ENCODE data around the gene LRRN3. TPM values are rescaled to one million over a fixed set of nuclear protein-coding genes. Genes with fewer than 3 reads are reported as not detected.

The LRRN3 gene
- total RNA-seq, 1 donor from 2014 or later, result 0.98 TPM

DNA sequence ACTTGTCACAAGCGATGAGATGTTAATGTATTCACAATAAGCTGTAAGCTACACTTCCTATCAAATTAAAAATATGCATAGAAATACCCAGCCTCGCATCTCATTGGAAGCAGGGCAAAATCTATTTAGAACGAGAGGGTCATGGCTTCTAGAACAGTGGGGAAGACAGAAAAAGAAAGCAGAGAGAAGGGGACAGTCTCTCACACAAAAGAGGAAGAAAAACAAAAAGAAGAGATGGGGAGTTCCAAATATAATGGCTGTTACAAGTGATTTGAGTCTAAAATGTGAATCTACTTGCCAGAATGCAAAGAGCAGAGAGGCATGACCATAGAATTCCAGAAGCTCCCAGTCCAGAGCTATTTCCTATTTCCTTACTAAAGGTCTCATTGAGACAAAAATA is 13.8 kb downstream of the LRRN3 start:
- DNase-seq (ENCODE audit: extremely low spot score in 2 of 2), result no peak

DNA sequence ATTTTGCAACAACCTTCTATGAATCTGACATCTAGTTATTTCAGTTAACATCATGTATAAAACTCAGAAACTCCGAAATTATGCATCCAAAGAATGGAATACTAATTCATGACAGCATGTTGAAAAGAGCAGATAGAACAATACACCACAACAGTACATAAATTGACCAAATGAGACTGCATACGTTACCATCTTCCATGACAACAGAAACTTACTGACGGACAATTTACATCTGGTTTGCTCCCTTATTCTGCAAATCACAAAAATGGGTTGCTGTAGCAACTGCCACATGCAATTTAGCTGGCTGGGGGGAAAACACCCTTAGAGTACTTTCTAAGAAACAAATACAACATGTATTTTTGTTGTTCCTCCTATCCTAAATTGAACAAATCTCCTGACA is 14.3 kb downstream of the LRRN3 start:
- intact Hi-C loops (cut with DNase I), result no loop called here
- Histone ChIP-seq H3K9me3 (no peaks in the 10 kb centered on the region), H3K36me3 (no peaks in the 10 kb centered on the region), H3K27ac (no peak overlapping the region), H3K27me3 (no peaks in the 10 kb centered on the region), H3K4me1 (peaks cover 12% of the 10 kb centered on the region), H3K4me3 (no peak overlapping the region)
- DNase-seq (ENCODE audit: extremely low spot score in 2 of 2), result no peak
- TF ChIP-seq POLR2AphosphoS5 (IDR thresholded peaks at IDR 0.05; ENCODE audit: insufficient read depth in 1 of 2, low read depth in 1 of 2) (no peak), POLR2A (IDR thresholded peaks at IDR 0.05) (no peak)
- TF ChIP-seq, protein P1, sequence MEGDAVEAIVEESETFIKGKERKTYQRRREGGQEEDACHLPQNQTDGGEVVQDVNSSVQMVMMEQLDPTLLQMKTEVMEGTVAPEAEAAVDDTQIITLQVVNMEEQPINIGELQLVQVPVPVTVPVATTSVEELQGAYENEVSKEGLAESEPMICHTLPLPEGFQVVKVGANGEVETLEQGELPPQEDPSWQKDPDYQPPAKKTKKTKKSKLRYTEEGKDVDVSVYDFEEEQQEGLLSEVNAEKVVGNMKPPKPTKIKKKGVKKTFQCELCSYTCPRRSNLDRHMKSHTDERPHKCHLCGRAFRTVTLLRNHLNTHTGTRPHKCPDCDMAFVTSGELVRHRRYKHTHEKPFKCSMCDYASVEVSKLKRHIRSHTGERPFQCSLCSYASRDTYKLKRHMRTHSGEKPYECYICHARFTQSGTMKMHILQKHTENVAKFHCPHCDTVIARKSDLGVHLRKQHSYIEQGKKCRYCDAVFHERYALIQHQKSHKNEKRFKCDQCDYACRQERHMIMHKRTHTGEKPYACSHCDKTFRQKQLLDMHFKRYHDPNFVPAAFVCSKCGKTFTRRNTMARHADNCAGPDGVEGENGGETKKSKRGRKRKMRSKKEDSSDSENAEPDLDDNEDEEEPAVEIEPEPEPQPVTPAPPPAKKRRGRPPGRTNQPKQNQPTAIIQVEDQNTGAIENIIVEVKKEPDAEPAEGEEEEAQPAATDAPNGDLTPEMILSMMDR (IDR thresholded peaks at IDR 0.05), result no peak

More for the DNA sequence above, 13.8 kb downstream of the LRRN3 start:
- Histone ChIP-seq H3K27ac (no peak overlapping the region), H3K9me3 (no peaks in the 10 kb centered on the region), H3K4me3 (no peak overlapping the region), H3K4me1 (peaks cover 12% of the 10 kb centered on the region), H3K36me3 (no peaks in the 10 kb centered on the region), H3K27me3 (no peaks in the 10 kb centered on the region)
- intact Hi-C loops (cut with DNase I), result no loop called here
- TF ChIP-seq POLR2A (IDR thresholded peaks at IDR 0.05) (no peak), POLR2AphosphoS5 (IDR thresholded peaks at IDR 0.05; ENCODE audit: insufficient read depth in 1 of 2, low read depth in 1 of 2) (no peak)
- TF ChIP-seq, protein P1 (IDR thresholded peaks at IDR 0.05), result no peak

DNA sequence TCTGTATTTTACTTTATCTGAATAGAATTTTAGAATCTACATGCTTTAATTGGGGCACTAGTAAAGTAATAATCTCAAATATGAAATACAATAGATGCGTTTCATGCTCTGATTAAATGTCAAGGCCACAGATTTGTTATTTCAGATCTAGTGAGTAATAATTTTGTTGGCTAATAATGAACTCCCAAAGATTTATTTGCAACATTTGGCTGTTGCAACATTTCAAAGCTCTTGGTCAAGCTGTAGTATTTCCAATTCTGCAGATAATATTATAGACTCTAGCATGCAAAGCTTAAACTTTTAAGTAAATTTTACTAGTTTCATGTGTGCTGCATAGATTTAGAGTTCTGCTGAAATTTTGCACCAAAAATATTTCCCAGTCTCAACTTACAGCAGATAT is 16.7 kb downstream of the LRRN3 start:
- intact Hi-C loops (cut with DNase I), result no loop called here
- no peak overlapping the region for H3K27ac ChIP-seq
- DNase-seq (ENCODE audit: extremely low spot score in 2 of 2), result no peak
- H3K9me3 ChIP-seq, result no peaks in the 10 kb centered on the region
- no peak overlapping the region for H3K4me3 ChIP-seq
- no peaks in the 10 kb centered on the region for H3K27me3 ChIP-seq
- H3K4me1 ChIP-seq, result peaks cover 12% of the 10 kb centered on the region
- H3K36me3 ChIP-seq, result no peaks in the 10 kb centered on the region
- TF ChIP-seq, protein P1 (IDR thresholded peaks at IDR 0.05), result no peak

DNA sequence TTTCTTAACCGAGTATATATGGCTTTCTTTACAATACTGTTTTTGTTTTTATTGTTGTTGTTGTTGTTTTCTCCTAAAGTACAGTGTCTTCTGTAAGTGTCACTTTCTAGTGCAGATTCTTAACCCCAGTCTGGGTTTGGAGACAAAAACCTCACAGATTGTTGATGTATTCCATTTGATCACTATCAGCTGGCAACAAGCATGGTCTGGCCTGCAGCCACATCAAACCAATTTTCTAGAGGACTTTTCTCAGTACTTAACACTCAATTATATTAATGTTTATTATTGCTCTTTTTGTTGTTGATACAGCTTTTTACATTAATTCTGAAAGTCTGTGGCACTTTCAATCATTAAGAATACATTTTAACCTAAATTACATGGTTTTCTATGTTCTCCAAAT is 17.1 kb downstream of the LRRN3 start:
- intact Hi-C loops (cut with DNase I), result no loop called here
- no peaks in the 10 kb centered on the region for H3K9me3 ChIP-seq
- no peaks in the 10 kb centered on the region for H3K27me3 ChIP-seq
- H3K27ac ChIP-seq, result no peak overlapping the region
- no peak for DNase-seq (ENCODE audit: extremely low spot score in 2 of 2)
- H3K36me3 ChIP-seq, result no peaks in the 10 kb centered on the region
- peaks cover 12% of the 10 kb centered on the region for H3K4me1 ChIP-seq
- H3K4me3 ChIP-seq, result no peak overlapping the region
- TF ChIP-seq, protein P1 (IDR thresholded peaks at IDR 0.05), result no peak
- TF ChIP-seq POLR2A (IDR thresholded peaks at IDR 0.05) (no peak), POLR2AphosphoS5 (IDR thresholded peaks at IDR 0.05; ENCODE audit: insufficient read depth in 1 of 2, low read depth in 1 of 2) (no peak)

DNA sequence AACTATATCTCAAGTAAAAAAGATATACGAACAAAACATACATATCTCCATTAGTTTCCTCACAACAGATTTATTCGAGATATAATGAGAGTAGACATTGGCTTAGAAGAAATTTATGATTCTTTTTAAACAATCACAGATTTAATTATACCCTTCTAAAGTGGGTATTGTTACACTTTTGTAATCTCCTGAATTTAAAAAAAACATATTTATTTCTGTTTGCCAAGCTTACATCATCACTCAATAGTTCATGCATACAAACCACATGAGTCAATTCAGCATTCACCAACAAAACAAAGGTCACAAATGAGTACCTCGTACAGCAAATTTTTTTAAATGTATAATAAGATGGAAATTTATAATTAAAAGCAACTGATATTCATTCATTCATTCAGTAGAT is 17.6 kb downstream of the LRRN3 start:
- Histone ChIP-seq H3K27me3 (no peaks in the 10 kb centered on the region), H3K4me3 (no peak overlapping the region), H3K36me3 (no peaks in the 10 kb centered on the region), H3K9me3 (no peaks in the 10 kb centered on the region), H3K4me1 (peaks cover 12% of the 10 kb centered on the region), H3K27ac (no peak overlapping the region)
- intact Hi-C loops (cut with DNase I), result no loop called here
- TF ChIP-seq, protein P1 (IDR thresholded peaks at IDR 0.05), result no peak
- no peak for TF ChIP-seq POLR2AphosphoS5 (IDR thresholded peaks at IDR 0.05; ENCODE audit: insufficient read depth in 1 of 2, low read depth in 1 of 2)
- no peak for TF ChIP-seq POLR2A (IDR thresholded peaks at IDR 0.05)
- DNase-seq (ENCODE audit: extremely low spot score in 2 of 2), result no peak

Measured in vagina (tissue), 2 donors.